Uterus (tissue), 2 donors: Measurements from ENCODE around the gene KIRREL3.

Experiments
- CTCF ChIP-seq, 4 experiments: fragments of 200-600 bp in 2 of 4; fragments of 450-650 bp in 2 of 4; sonication (generic) in 2 of 4; IDR thresholded peaks; one replicate each; pipeline ENCODE4 v1.5.1; 2016 to 2019; ENCODE audit warnings: antibody characterized with exemption in 4 of 4, mild to moderate bottlenecking in 2 of 4, moderate library complexity in 1 of 4
- POLR2A ChIP-seq, 2 donors: fragments of 450-650 bp; IDR thresholded peaks; one replicate each; pipeline ENCODE4 v1.6.1; 2016; ENCODE audit warnings: antibody characterized with exemption in 2 of 2, mild to moderate bottlenecking in 1 of 2, moderate library complexity in 1 of 2

- no peak for TF ChIP-seq CTCF (IDR thresholded peaks at IDR 0.05)
- no peak for TF ChIP-seq POLR2A (IDR thresholded peaks at IDR 0.05)
Measured at GRCh38 chr11:126862664-126863243, 137.8 kb downstream of the KIRREL3 start.
